Spleen (tissue), 11 donors: Measurements from ENCODE around the gene TSHR. TPM values are rescaled to one million over a fixed set of nuclear protein-coding genes. Genes with fewer than 3 reads are reported as not detected.

ENCODE experiments used
- DNase-seq: peaks from one replicate; pipeline ENCODE4 v3.0.0-alpha.2; 2020
- H3K27ac ChIP-seq, 8 donors: fragments of 200-600 bp; sonication (generic) in 7 of 8; 1 replicate in 4 of 8; 2 replicates in 4 of 8; pipeline versions ENCODE4 v1.5.0 to v1.8.0; 2016 to 2021; ENCODE audit warnings: inconsistent platforms in 4 of 8, mild to moderate bottlenecking in 4 of 8, moderate library complexity in 1 of 8
- H3K27me3 ChIP-seq, 7 donors: fragments of 200-600 bp; sonication (generic) in 6 of 7; replicated peaks in 1 of 7; 1 replicate in 4 of 7; 2 replicates in 3 of 7; pipeline versions ENCODE4 v1.5.0 to v1.8.0; 2016 to 2021; ENCODE audit warnings: inconsistent platforms in 3 of 7, mild to moderate bottlenecking in 1 of 7
- H3K36me3 ChIP-seq, 6 donors: fragments of 200-600 bp; sonication (generic) in 5 of 6; 1 replicate in 4 of 6; 2 replicates in 2 of 6; pipeline versions ENCODE4 v1.5.0 to v1.8.0; 2016 to 2021; ENCODE audit warnings: inconsistent platforms in 2 of 6
- H3K4me1 ChIP-seq, 6 donors: fragments of 200-600 bp; sonication (generic) in 5 of 6; 1 replicate in 3 of 6; 2 replicates in 3 of 6; pipeline versions ENCODE4 v1.5.0 to v1.8.0; 2016 to 2021; ENCODE audit warnings: inconsistent platforms in 3 of 6
- H3K4me3 ChIP-seq, 8 donors: fragments of 200-600 bp; sonication (generic) in 7 of 8; 1 replicate in 4 of 8; 2 replicates in 4 of 8; pipeline versions ENCODE4 v1.5.0 to v1.8.0; 2016 to 2021; ENCODE audit warnings: inconsistent platforms in 4 of 8, mild to moderate bottlenecking in 4 of 8, moderate library complexity in 2 of 8
- H3K9me3 ChIP-seq, 8 donors: fragments of 200-600 bp; sonication (generic) in 7 of 8; 1 replicate in 4 of 8; 2 replicates in 4 of 8; pipeline versions ENCODE4 v1.5.0 to v1.8.0; 2016 to 2021; ENCODE audit warnings: inconsistent platforms in 4 of 8
- POLR2A ChIP-seq, 3 donors: fragments of 450-650 bp; IDR thresholded peaks; one replicate each; pipeline ENCODE4 v1.5.1; 2017; ENCODE audit warnings: antibody characterized with exemption in 3 of 3, mild to moderate bottlenecking in 1 of 3
- POLR2AphosphoS5 ChIP-seq, 3 donors: sonication (generic); formaldehyde crosslinking; IDR thresholded peaks; one replicate each; pipeline ENCODE4 v1.5.1; 2017; ENCODE audit warnings: antibody characterized with exemption in 3 of 3
- WGBS, 5 donors: extraction: QIAGEN DNeasy Blood & Tissue Kit in 3 of 5; methylation state at CpG; one replicate each; pipeline versions ENCODE4 v1.1.5 to v1.1.7; 2013 to 2018; 5-methylcytosine and 5-hydroxymethylcytosine counted together
- intact Hi-C: fragments of 100-400 bp; cut with DNase I; formaldehyde crosslinking; loops from one replicate; pipeline ENCODE4 v1.15.0; 2023; ENCODE audit warnings: low total_unique reads
- polyA plus RNA-seq, 3 donors: library from polyadenylated mRNA; stranded (reverse); fragments of 200-250 nt; gene quantifications; one replicate each; pipeline ENCODE4 v1.2.1, GENCODE V29; 2013
- total RNA-seq, 7 donors: library from RNA; depleted of rRNA in 3 of 7; stranded (reverse); fragments of >200 nt in 3 of 7; fragmentation: NEBNext Ultra II Directional in 4 of 7; extraction: Animal tissue kit (Norgen Biotek cat#: 25700) in 4 of 7; gene quantifications; one replicate each; pipeline versions ENCODE4 v1.1.0 to v1.2.1, GENCODE V29; 2016 to 2021
- TF ChIP-seq, protein P1 (sequence below), 11 experiments: fragments of 200-600 bp in 7 of 11; fragments of 450-650 bp in 4 of 11; sonication (generic) in 4 of 11; IDR thresholded peaks in 8 of 11; conservative IDR thresholded peaks in 3 of 11; 1 replicate in 7 of 11; 2 replicates in 4 of 11; pipeline versions ENCODE4 v1.4.0 to v1.8.0; 2016 to 2021; ENCODE audit warnings: antibody characterized with exemption in 11 of 11, inconsistent platforms in 4 of 11, mild to moderate bottlenecking in 1 of 11
- donor health status: healthy with polysubstance abuse.
- donor health status: DM: no; HTN: no; CAD: no; lungs with moderate emphysema.
- donor health status: DM: no; HTN: no; CAD: no.
- donor health status: Bipolar disorder and iron deficiency.
- donor health status: healthy.
- donor health status: DM: no; HTN: no; CAD: no.
- donor health status: DM: yes; HTN: yes; CAD: no.

TSHR gene
- total and polyA plus RNA-seq, 10 donors: 0.22 to 3.1 (median 0.46) TPM; not detected in 1

DNA sequence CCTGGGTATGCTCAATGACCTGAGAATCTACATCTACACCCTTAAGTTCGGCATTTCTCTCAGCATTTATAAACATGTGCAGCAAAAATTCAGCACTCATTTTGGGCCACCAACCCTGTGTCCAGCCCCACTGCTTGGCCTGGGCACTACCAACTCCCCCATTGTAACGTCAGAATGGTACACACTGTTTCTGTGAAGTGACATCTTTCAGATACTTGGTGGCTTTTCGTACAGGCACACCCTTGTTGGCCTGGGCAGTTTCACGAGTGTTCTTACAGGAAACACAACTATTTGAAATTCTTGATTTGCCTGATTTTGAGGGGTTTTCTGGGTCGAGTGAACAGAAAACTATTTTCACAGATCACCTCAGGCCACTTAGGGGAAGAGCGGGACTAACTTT lies 46.0 kb downstream of the TSHR start:
- WGBS, 5 donors: 62 to 77% (median 67%) methylated on average over 6 of the region's 6 CpGs

DNA sequence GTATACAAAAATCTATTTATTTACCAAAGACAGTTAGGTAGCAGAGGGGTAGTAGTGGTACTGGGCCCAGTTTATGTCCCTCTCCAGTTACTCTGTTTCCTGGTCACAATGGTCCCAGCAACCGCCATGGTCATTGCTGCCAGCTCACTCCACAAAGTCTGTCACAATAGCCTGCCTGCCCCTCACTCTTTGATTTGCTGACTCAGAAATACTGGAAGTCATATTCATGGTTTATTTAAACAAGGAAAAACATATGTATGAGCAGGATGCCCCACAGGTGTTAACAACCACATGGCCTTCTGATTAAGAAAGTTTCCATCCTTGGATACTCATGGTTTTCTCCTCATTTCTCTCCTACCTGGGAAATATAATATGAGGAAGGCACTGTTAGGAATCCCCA lies 49.2 kb downstream of the TSHR start:
- no peak overlapping the region for H3K27ac ChIP-seq
- no peaks in the 10 kb centered on the region for H3K9me3 ChIP-seq
- WGBS, 5 donors: 88 to 100% (median 92%) methylated on average over 1 of the region's 1 CpG
- TF ChIP-seq POLR2A (IDR thresholded peaks at IDR 0.05) (no peak), POLR2AphosphoS5 (IDR thresholded peaks at IDR 0.05) (no peak)
- TF ChIP-seq, protein P1, sequence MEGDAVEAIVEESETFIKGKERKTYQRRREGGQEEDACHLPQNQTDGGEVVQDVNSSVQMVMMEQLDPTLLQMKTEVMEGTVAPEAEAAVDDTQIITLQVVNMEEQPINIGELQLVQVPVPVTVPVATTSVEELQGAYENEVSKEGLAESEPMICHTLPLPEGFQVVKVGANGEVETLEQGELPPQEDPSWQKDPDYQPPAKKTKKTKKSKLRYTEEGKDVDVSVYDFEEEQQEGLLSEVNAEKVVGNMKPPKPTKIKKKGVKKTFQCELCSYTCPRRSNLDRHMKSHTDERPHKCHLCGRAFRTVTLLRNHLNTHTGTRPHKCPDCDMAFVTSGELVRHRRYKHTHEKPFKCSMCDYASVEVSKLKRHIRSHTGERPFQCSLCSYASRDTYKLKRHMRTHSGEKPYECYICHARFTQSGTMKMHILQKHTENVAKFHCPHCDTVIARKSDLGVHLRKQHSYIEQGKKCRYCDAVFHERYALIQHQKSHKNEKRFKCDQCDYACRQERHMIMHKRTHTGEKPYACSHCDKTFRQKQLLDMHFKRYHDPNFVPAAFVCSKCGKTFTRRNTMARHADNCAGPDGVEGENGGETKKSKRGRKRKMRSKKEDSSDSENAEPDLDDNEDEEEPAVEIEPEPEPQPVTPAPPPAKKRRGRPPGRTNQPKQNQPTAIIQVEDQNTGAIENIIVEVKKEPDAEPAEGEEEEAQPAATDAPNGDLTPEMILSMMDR (IDR thresholded peaks at IDR 0.05 in 8 of 11, conservative IDR thresholded peaks at IDR 0.05 in 3 of 11): no peak
- DNase-seq: no peak
- intact Hi-C loops: no loop called here
- no peaks in the 10 kb centered on the region for H3K36me3 ChIP-seq
- no peak overlapping the region for H3K4me3 ChIP-seq
- H3K27me3 ChIP-seq: no peaks in the 10 kb centered on the region
- H3K4me1 ChIP-seq: no peaks in the 10 kb centered on the region

More for the DNA sequence above, 46.0 kb downstream of the TSHR start:
- Histone ChIP-seq H3K4me3 (no peak overlapping the region), H3K27me3 (peaks cover 0 to 10% (median 0%) of the 10 kb centered on the region in 7 donors), H3K4me1 (peaks cover 0 to 5% (median 3%) of the 10 kb centered on the region in 6 donors), H3K27ac (no peak overlapping the region), H3K36me3 (no peaks in the 10 kb centered on the region), H3K9me3 (no peaks in the 10 kb centered on the region)
- no peak for DNase-seq
- TF ChIP-seq POLR2AphosphoS5 (IDR thresholded peaks at IDR 0.05): no peak
- TF ChIP-seq POLR2A (IDR thresholded peaks at IDR 0.05): no peak
- TF ChIP-seq, protein P1 (IDR thresholded peaks at IDR 0.05 in 8 of 11, conservative IDR thresholded peaks at IDR 0.05 in 3 of 11): no peak
- intact Hi-C loops: no loop called here

DNA sequence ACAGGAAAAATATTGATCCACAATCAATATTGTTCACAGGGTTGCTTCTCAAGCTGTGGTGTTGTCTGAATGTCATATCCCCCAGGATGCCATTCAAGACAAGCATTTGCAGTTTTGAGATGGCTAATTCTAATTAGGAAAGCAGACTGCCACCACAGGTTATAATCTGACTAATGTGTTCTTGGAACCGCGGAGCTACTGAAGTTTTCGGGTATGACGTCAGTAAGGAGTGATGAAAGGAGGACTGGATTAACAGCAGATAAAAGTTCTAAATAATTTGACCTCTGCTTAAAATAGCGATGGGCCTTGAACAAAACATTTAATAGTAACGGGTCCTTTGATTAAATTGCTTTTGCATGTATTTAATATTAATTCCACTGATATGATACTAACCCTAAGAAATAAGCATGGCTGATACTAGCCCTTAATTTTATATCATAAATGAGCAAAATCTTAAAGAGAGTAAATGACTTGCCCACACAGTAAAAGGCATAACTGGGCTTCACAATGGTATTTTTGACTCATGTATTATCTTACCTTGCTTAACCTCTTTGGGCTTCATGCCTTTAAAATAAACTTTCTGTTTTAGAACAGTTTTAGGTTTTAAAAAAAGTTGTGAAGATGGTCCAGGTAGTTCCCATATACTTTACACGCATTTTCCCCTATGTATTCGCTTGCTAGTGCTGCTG lies 50.3 kb downstream of the TSHR start:
- Histone ChIP-seq H3K27me3 (no peaks in the 10 kb centered on the region), H3K4me1 (no peaks in the 10 kb centered on the region), H3K9me3 (no peaks in the 10 kb centered on the region), H3K4me3 (no peak overlapping the region), H3K27ac (no peak overlapping the region), H3K36me3 (no peaks in the 10 kb centered on the region)
- TF ChIP-seq POLR2AphosphoS5 (IDR thresholded peaks at IDR 0.05): no peak
- no peak for TF ChIP-seq POLR2A (IDR thresholded peaks at IDR 0.05)
- TF ChIP-seq, protein P1 (IDR thresholded peaks at IDR 0.05 in 8 of 11, conservative IDR thresholded peaks at IDR 0.05 in 3 of 11): no peak
- DNase-seq: no peak
- intact Hi-C loops: no loop called here
- WGBS, 5 donors: 84 to 94% (median 91%) methylated on average over 8 of the region's 8 CpGs

DNA sequence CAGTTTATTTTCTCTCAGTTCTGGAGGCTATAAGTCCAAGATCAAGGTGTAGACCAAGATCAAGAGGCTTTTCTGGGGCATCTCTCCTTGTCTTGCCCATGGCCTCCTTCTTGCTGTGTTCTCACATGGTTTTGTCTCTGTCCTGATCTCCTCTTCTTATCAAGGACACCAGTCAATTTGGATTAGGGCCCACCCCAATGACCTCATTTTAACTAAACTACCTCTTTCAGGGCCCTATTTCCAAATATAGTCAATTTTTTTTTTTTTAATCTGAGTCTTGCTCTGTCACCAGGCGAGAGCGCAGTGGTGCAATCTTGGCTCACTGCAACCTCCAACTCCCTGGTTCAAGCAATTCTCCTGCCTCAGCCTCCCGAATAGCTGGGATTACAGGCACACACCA lies 50.8 kb downstream of the TSHR start:
- Histone ChIP-seq H3K27me3 (no peaks in the 10 kb centered on the region), H3K36me3 (no peaks in the 10 kb centered on the region), H3K9me3 (no peaks in the 10 kb centered on the region), H3K27ac (no peak overlapping the region), H3K4me1 (no peaks in the 10 kb centered on the region), H3K4me3 (no peak overlapping the region)
- DNase-seq: no peak
- TF ChIP-seq POLR2A (IDR thresholded peaks at IDR 0.05): no peak
- TF ChIP-seq, protein P1 (IDR thresholded peaks at IDR 0.05 in 8 of 11, conservative IDR thresholded peaks at IDR 0.05 in 3 of 11): no peak
- intact Hi-C loops: no loop called here
- WGBS, 5 donors: 85 to 93% (median 92%) methylated on average over 3 of the region's 3 CpGs
